HEK293 (cell line): Measurements from ENCODE around the gene SAG.

Experiments
- CTCF ChIA-PET: fragments of 350-600 bp; formaldehyde crosslinking; extraction: SDS; loops from one replicate; lab custom pipeline; 2021; ENCODE audit warnings: antibody characterized with exemption; lab: Yijun Ruan, JAX
- POLR2A ChIA-PET: fragments of 300-600 bp; formaldehyde crosslinking; extraction: SDS; loops from one replicate; lab custom pipeline; 2020; ENCODE audit warnings: antibody characterized with exemption, inconsistent platforms; lab: Yijun Ruan, JAX
- H3K27ac ChIP-seq: fragments of 200-500 bp; sonication (Bioruptor generic); 2 replicates; pipeline ENCODE4 v1.5.1; 2014; ENCODE audit warnings: low read depth, low read length, control low read depth, inconsistent platforms; ENCODE audit errors: extremely low read depth
- H3K36me3 ChIP-seq, 2 experiments: fragments of 200-500 bp in 1 of 2; sonication (Bioruptor generic) in 1 of 2; 1 replicate in 1 of 2; 2 replicates in 1 of 2; pipeline ENCODE4 v1.5.1; 2014 to 2017; ENCODE audit warnings: inconsistent platforms in 2 of 2, low read length in 2 of 2; ENCODE audit not compliant: control insufficient read depth in 2 of 2, insufficient read depth in 1 of 2
- H3K4me1 ChIP-seq: fragments of 200-500 bp; sonication (Bioruptor generic); 2 replicates; pipeline ENCODE4 v1.5.1; 2014; ENCODE audit warnings: mild to moderate bottlenecking, low read length, inconsistent platforms; ENCODE audit not compliant: control insufficient read depth, insufficient read depth
- H3K4me3 ChIP-seq: 2 replicates; pipeline ENCODE4 v1.5.1; 2011; ENCODE audit warnings: low read depth, mild to moderate bottlenecking, control low read depth, low read length, moderate library complexity
- H3K9me3 ChIP-seq: fragments of 200-500 bp; sonication (Bioruptor generic); 2 replicates; pipeline ENCODE4 v1.5.1; 2014; ENCODE audit warnings: low read depth, low read length, inconsistent platforms; ENCODE audit not compliant: control insufficient read depth, insufficient read depth
- EGR2 ChIP-seq: fragments of 450-650 bp; formaldehyde crosslinking; IDR thresholded peaks from 2 replicates; pipeline ENCODE4 v1.5.1; 2016; ENCODE audit warnings: low read depth, missing biosample characterization, missing genetic modification characterization
- GLI2 ChIP-seq: fragments of 450-650 bp; formaldehyde crosslinking; IDR thresholded peaks from 2 replicates; pipeline ENCODE4; 2017; ENCODE audit warnings: missing biosample characterization, missing genetic modification characterization, low read depth, borderline replicate concordance
- INSM2 ChIP-seq: fragments of 450-650 bp; formaldehyde crosslinking; IDR thresholded peaks from 2 replicates; pipeline ENCODE4 v1.5.1; 2016; ENCODE audit warnings: missing biosample characterization, missing genetic modification characterization
- PRDM1 ChIP-seq: fragments of 450-650 bp; formaldehyde crosslinking; IDR thresholded peaks from 2 replicates; pipeline ENCODE4; 2016; ENCODE audit warnings: missing biosample characterization, missing genetic modification characterization
- SALL2 ChIP-seq: fragments of 450-650 bp; formaldehyde crosslinking; IDR thresholded peaks from 2 replicates; pipeline ENCODE4 v1.5.0; 2017; ENCODE audit warnings: missing biosample characterization, mild to moderate bottlenecking, missing genetic modification characterization, borderline replicate concordance
- SP2 ChIP-seq: fragments of 450-650 bp; formaldehyde crosslinking; IDR thresholded peaks from 2 replicates; pipeline ENCODE4 v1.5.1; 2016; ENCODE audit warnings: missing biosample characterization, missing genetic modification characterization
- ZBTB10 ChIP-seq: fragments of 450-650 bp; formaldehyde crosslinking; IDR thresholded peaks from 2 replicates; pipeline ENCODE4 v1.5.1; 2016; ENCODE audit warnings: missing biosample characterization, missing genetic modification characterization
- ZBTB49 ChIP-seq: fragments of 450-650 bp; formaldehyde crosslinking; IDR thresholded peaks from 2 replicates; pipeline ENCODE4 v1.5.1; 2016; ENCODE audit warnings: missing biosample characterization, missing genetic modification characterization, low read depth
- ZBTB7A ChIP-seq: fragments of 450-650 bp; formaldehyde crosslinking; IDR thresholded peaks from 2 replicates; pipeline ENCODE4 v1.5.1; 2016; ENCODE audit warnings: low read depth, missing biosample characterization, missing genetic modification characterization
- ZNF121 ChIP-seq: fragments of 450-650 bp; formaldehyde crosslinking; IDR thresholded peaks from 2 replicates; pipeline ENCODE4 v1.5.1; 2016; ENCODE audit warnings: missing biosample characterization, missing genetic modification characterization
- ZNF132 ChIP-seq: fragments of 450-650 bp; formaldehyde crosslinking; IDR thresholded peaks from 2 replicates; pipeline ENCODE4 v1.5.1; 2017; ENCODE audit warnings: missing biosample characterization, missing genetic modification characterization, borderline replicate concordance
- ZNF138 ChIP-seq: fragments of 450-650 bp; formaldehyde crosslinking; IDR thresholded peaks from 2 replicates; pipeline ENCODE4 v1.5.1; 2016; ENCODE audit warnings: missing biosample characterization, missing genetic modification characterization, borderline replicate concordance
- ZNF18 ChIP-seq: fragments of 450-650 bp; formaldehyde crosslinking; IDR thresholded peaks from 2 replicates; pipeline ENCODE4 v1.5.1; 2016; ENCODE audit warnings: missing biosample characterization, missing genetic modification characterization
- ZNF184 ChIP-seq: fragments of 450-650 bp; IDR thresholded peaks from 2 replicates; pipeline ENCODE4 v1.5.1; 2018; ENCODE audit warnings: missing biosample characterization, mild to moderate bottlenecking, missing genetic modification characterization
- ZNF2 ChIP-seq: fragments of 450-650 bp; formaldehyde crosslinking; IDR thresholded peaks from 2 replicates; pipeline ENCODE4 v1.5.1; 2016; ENCODE audit warnings: missing biosample characterization, missing genetic modification characterization
- ZNF624 ChIP-seq: fragments of 450-650 bp; formaldehyde crosslinking; IDR thresholded peaks from 2 replicates; pipeline ENCODE4 v1.5.1; 2017; ENCODE audit warnings: missing biosample characterization, missing genetic modification characterization
- ZNF837 ChIP-seq: fragments of 450-650 bp; formaldehyde crosslinking; IDR thresholded peaks from 2 replicates; pipeline ENCODE4 v1.5.1; 2016; ENCODE audit warnings: missing biosample characterization, missing genetic modification characterization

SAG gene

GRCh38 chr2:233358947-233359346 lies 51.3 kb downstream of the SAG start:
- TF ChIP-seq ZBTB10 (tag by site-specific recombination) (no peak), ZNF138 (no peak), SP2 (tag by site-specific recombination) (no peak), EGR2 (no peak), PRDM1 (tag by site-specific recombination) (no peak), ZNF837 (no peak), ZBTB49 (no peak), INSM2 (no peak), ZNF121 (tag by site-specific recombination) (no peak), ZNF184 (tag by site-specific recombination) (no peak), GLI2 (tag by site-specific recombination) (no peak), ZNF624 (no peak), ZNF2 (tag by site-specific recombination) (no peak)
- H3K9me3 ChIP-seq: no peaks in the 10 kb centered on the region
- ChIA-PET POLR2A (no interaction called here), CTCF (no interaction called here)
- no peak overlapping the region for H3K4me3 ChIP-seq
- H3K36me3 ChIP-seq: peaks cover 0 to 18% of the 10 kb centered on the region in 2 experiments; a peak in 1 of 3 replicates
- H3K4me1 ChIP-seq: peaks cover under 1% of the 10 kb centered on the region; the same call in 1 of the 2 replicates
- no peak overlapping the region for H3K27ac ChIP-seq

- Histone ChIP-seq H3K4me3 (no peak overlapping the region), H3K36me3 (peaks cover 0 to 23% of the 10 kb centered on the region in 2 experiments; a peak in 1 of 3 replicates), H3K9me3 (no peaks in the 10 kb centered on the region), H3K4me1 (no peaks in the 10 kb centered on the region; the same call in 1 of the 2 replicates), H3K27ac (no peak overlapping the region)
- CTCF ChIA-PET: interaction anchor here (0.6 kb wide), 1 partner anchor 73 kb away, joined by 3 read pairs; no protein-coding TSS in a partner anchor
- POLR2A ChIA-PET: no interaction called here
- no peak for TF ChIP-seq ZNF18 (tag by site-specific recombination)
Measured at GRCh38 chr2:233359823-233360222, 52.2 kb downstream of the SAG start.

GRCh38 chr2:233360771-233361176 lies 53.2 kb downstream of the SAG start:
- H3K4me1 ChIP-seq: no peaks in the 10 kb centered on the region; the same call in 1 of the 2 replicates
- TF ChIP-seq ZNF132 (tag by site-specific recombination) (no peak), ZBTB7A (tag by site-specific recombination) (no peak), SALL2 (tag by site-specific recombination) (no peak)
- TF ChIP-seq, all 188 proteins: peak for 0
- Histone ChIP-seq H3K4me3 (no peak overlapping the region), H3K9me3 (no peaks in the 10 kb centered on the region), H3K36me3 (peaks cover 0 to 23% of the 10 kb centered on the region in 2 experiments; a peak in 2 of 3 replicates), H3K27ac (no peak overlapping the region)
- POLR2A ChIA-PET: no interaction called here
- CTCF ChIA-PET: no interaction called here
